Transverse colon (tissue), 4 donors: ENCODE data around the gene FKBP14. TPM values are rescaled to one million over a fixed set of nuclear protein-coding genes. Genes with fewer than 3 reads are reported as not detected.

Experiments used
- total RNA-seq, 4 donors: library from RNA; depleted of rRNA; stranded (reverse); fragments of >200 nt; gene quantifications; one replicate each; pipeline ENCODE4 v1.1.0, GENCODE V29; 2016

The FKBP14 gene
- total RNA-seq, 4 donors from 2014 or later, result 0.75 to 12.7 (median 9.6) TPM

Other genes with a start within 250 kb of the FKBP14 start
- 1 to 10 TPM in 1 of 4 donors, under 1 TPM in 1, not detected in 2; 0.41 to 3.7 TPM for gene WIPF3, start 220.2 kb downstream of the FKBP14 start, total RNA-seq
- gene SCRN1, start 36.9 kb downstream of the FKBP14 start, total RNA-seq, result 10 to 100 TPM; 15.0 to 24.5 (median 17.3) TPM
- gene PLEKHA8, start 1.7 kb upstream of the FKBP14 start, total RNA-seq, result 10 to 100 TPM in 3 of 4 donors, 1 to 10 TPM in 1; 6.6 to 16.4 (median 13.1) TPM
- 10 to 100 TPM in 3 of 4 donors, 1 to 10 TPM in 1; 7.9 to 28.3 (median 15.0) TPM for gene MTURN, start 108.3 kb upstream of the FKBP14 start, total RNA-seq